Transverse colon (tissue), 4 donors: ENCODE data around the gene RET.

ENCODE experiments used
- POLR2A ChIP-seq: fragments of 450-650 bp; IDR thresholded peaks from one replicate; pipeline ENCODE4 v1.6.1; 2016; ENCODE audit warnings: antibody characterized with exemption, mild to moderate bottlenecking, moderate library complexity
- POLR2AphosphoS5 ChIP-seq, 3 donors: sonication (generic); formaldehyde crosslinking; IDR thresholded peaks; one replicate each; pipeline ENCODE4 v1.6.1; 2016; ENCODE audit warnings: antibody characterized with exemption in 3 of 3
- TF ChIP-seq, protein P1 (sequence below), 5 experiments: fragments of 200-600 bp in 3 of 5; fragments of 450-650 bp in 2 of 5; sonication (generic) in 3 of 5; IDR thresholded peaks; 1 replicate in 2 of 5; 2 replicates in 3 of 5; pipeline ENCODE4 v1.5.1; 2016 to 2017; ENCODE audit warnings: antibody characterized with exemption in 5 of 5, inconsistent platforms in 3 of 5, mild to moderate bottlenecking in 2 of 5, moderate library complexity in 1 of 5

DNA sequence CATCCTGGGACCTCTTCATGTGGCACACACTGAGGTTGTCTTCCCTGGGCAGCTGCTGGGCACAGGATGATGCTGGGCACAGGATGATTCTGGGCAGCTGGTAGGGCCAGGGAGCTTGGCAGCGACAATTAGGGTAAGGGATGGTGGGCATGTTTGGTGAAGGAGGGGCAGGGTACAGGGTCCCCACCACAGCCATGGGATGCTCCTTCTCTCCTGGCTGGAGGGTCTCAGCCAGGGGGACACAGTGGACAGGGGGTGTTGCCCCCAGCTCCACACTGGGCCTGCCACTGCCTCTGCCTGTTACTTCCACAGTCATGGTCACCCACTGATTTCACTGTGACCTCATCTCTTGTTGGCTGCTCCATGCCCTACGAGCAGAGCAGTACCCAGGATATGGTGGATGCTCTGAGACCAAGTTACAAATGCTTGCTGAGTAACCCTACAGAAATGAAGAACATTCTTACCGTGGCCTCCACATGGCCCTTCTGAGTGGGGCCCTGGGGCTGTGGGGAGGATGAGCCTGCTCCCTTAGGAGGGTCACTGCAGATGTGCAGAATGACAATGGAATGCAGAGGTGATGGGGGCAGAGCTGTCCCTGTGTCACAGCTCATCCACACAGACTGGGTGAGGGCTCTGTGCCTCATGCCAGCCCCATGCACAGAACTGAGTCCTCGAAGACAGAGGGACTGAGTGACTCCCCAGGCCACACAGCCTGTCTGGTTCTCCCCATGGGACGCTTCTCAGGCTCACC, 28.4 kb upstream of the RET start:
- TF ChIP-seq, protein P1, sequence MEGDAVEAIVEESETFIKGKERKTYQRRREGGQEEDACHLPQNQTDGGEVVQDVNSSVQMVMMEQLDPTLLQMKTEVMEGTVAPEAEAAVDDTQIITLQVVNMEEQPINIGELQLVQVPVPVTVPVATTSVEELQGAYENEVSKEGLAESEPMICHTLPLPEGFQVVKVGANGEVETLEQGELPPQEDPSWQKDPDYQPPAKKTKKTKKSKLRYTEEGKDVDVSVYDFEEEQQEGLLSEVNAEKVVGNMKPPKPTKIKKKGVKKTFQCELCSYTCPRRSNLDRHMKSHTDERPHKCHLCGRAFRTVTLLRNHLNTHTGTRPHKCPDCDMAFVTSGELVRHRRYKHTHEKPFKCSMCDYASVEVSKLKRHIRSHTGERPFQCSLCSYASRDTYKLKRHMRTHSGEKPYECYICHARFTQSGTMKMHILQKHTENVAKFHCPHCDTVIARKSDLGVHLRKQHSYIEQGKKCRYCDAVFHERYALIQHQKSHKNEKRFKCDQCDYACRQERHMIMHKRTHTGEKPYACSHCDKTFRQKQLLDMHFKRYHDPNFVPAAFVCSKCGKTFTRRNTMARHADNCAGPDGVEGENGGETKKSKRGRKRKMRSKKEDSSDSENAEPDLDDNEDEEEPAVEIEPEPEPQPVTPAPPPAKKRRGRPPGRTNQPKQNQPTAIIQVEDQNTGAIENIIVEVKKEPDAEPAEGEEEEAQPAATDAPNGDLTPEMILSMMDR (IDR thresholded peaks at IDR 0.05) = no peak
- no peak for TF ChIP-seq POLR2A
- no peak for TF ChIP-seq POLR2AphosphoS5 (IDR thresholded peaks at IDR 0.05)
